Gastrocnemius medialis (tissue), 4 donors: ENCODE data around the gene HMX2. TPM values are rescaled to one million over a fixed set of nuclear protein-coding genes. Genes with fewer than 3 reads are reported as not detected.
A peak's percentile ranks its signal among the peaks of the same experiment; 100 is the strongest.

Experiments
- ATAC-seq, 2 donors: fragments of 150-250 bp; one replicate each; pipeline ENCODE4 v1.9.1; 2016
- DNase-seq, 2 donors: peaks; one replicate each; pipeline ENCODE4 v3.0.0-alpha.2; 2019
- H3K27ac ChIP-seq, 4 donors: fragments of 200-600 bp; sonication (generic); 1 replicate in 1 of 4; 2 replicates in 3 of 4; pipeline ENCODE4 v1.5.1; 2016 to 2018; ENCODE audit warnings: mild to moderate bottlenecking in 2 of 4, moderate library complexity in 1 of 4
- H3K27me3 ChIP-seq, 3 donors: fragments of 200-600 bp; sonication (generic) in 2 of 3; 1 replicate in 1 of 3; 2 replicates in 2 of 3; pipeline versions ENCODE4 v1.5.1 to v1.6.0; 2016 to 2019; ENCODE audit warnings: mild to moderate bottlenecking in 1 of 3, moderate library complexity in 1 of 3
- H3K36me3 ChIP-seq, 2 donors: fragments of 200-600 bp; sonication (generic) in 1 of 2; one replicate each; pipeline ENCODE4 v1.5.1; 2017 to 2018
- H3K4me1 ChIP-seq, 2 donors: fragments of 200-600 bp; sonication (generic) in 1 of 2; one replicate each; pipeline ENCODE4 v1.5.1; 2016 to 2017; ENCODE audit warnings: mild to moderate bottlenecking in 2 of 2
- H3K4me3 ChIP-seq, 4 donors: fragments of 200-600 bp; sonication (generic) in 3 of 4; 1 replicate in 1 of 4; 2 replicates in 3 of 4; pipeline ENCODE4 v1.5.1; 2016 to 2019; ENCODE audit warnings: mild to moderate bottlenecking in 2 of 4
- H3K9me3 ChIP-seq, 3 donors: fragments of 200-600 bp; sonication (generic) in 2 of 3; 1 replicate in 1 of 3; 2 replicates in 2 of 3; pipeline ENCODE4 v1.5.1; 2016 to 2019
- POLR2A ChIP-seq, 2 donors: fragments of 450-650 bp; IDR thresholded peaks; one replicate each; pipeline ENCODE4 v1.6.1; 2017; ENCODE audit warnings: antibody characterized with exemption in 2 of 2, mild to moderate bottlenecking in 2 of 2, moderate library complexity in 2 of 2
- in situ Hi-C, 4 donors: fragments of 200-750 bp; cut with MboI; loops; one replicate each; pipeline versions ENCODE4 v1.15.0 to v1.8.0; 2017; ENCODE audit warnings: low sequenced_read_pairs in 4 of 4
- intact Hi-C: fragments of 100-400 bp; cut with DNase I; formaldehyde crosslinking; loops from one replicate; pipeline ENCODE4 v1.15.1; 2023; ENCODE audit warnings: low total_unique reads
- total RNA-seq, 4 donors: library from RNA; depleted of rRNA; stranded (reverse); fragments of >200 nt; gene quantifications; one replicate each; pipeline versions ENCODE4 v1.1.0 to v1.2.3, GENCODE V29; 2016
- TF ChIP-seq, protein P1 (sequence below), 5 experiments: fragments of 450-650 bp in 3 of 5; fragments of 200-600 bp in 2 of 5; sonication (generic) in 2 of 5; IDR thresholded peaks in 4 of 5; conservative IDR thresholded peaks in 1 of 5; 1 replicate in 4 of 5; 2 replicates in 1 of 5; pipeline ENCODE4 v1.5.1; 2016 to 2019; ENCODE audit warnings: antibody characterized with exemption in 5 of 5, mild to moderate bottlenecking in 3 of 5, moderate library complexity in 3 of 5

Gene HMX2
- total RNA-seq, 4 donors from 2014 or later, result not detected

GRCh38 chr10:123136806-123137642 lies 10.9 kb upstream of the HMX2 start:
- peaks cover 25 to 26% of the 10 kb centered on the region in 2 donors for H3K4me1 ChIP-seq
- H3K36me3 ChIP-seq, result no peaks in the 10 kb centered on the region
- intact Hi-C loops (no loop called here), in situ Hi-C loops (no loop called here)
- no peaks in the 10 kb centered on the region for H3K9me3 ChIP-seq
- ATAC-seq (no peak), DNase-seq (no peak)
- TF ChIP-seq POLR2A (IDR thresholded peaks at IDR 0.05), result no peak
- TF ChIP-seq, protein P1, sequence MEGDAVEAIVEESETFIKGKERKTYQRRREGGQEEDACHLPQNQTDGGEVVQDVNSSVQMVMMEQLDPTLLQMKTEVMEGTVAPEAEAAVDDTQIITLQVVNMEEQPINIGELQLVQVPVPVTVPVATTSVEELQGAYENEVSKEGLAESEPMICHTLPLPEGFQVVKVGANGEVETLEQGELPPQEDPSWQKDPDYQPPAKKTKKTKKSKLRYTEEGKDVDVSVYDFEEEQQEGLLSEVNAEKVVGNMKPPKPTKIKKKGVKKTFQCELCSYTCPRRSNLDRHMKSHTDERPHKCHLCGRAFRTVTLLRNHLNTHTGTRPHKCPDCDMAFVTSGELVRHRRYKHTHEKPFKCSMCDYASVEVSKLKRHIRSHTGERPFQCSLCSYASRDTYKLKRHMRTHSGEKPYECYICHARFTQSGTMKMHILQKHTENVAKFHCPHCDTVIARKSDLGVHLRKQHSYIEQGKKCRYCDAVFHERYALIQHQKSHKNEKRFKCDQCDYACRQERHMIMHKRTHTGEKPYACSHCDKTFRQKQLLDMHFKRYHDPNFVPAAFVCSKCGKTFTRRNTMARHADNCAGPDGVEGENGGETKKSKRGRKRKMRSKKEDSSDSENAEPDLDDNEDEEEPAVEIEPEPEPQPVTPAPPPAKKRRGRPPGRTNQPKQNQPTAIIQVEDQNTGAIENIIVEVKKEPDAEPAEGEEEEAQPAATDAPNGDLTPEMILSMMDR (IDR thresholded peaks at IDR 0.05 in 4 of 5, conservative IDR thresholded peaks at IDR 0.05 in 1 of 5), result no peak
- peaks cover 97 to 100% (median 98%) of the 10 kb centered on the region in 3 donors for H3K27me3 ChIP-seq
- no peak overlapping the region for H3K27ac ChIP-seq
- peak overlapping the region; percentile 21 to 40 (median 30) for H3K4me3 ChIP-seq

GRCh38 chr10:123139165-123139520 lies 8.8 kb upstream of the HMX2 start:
- intact Hi-C loops, result no loop called here
- in situ Hi-C loops, result no loop called here
- Histone ChIP-seq H3K4me1 (peaks cover 18 to 22% of the 10 kb centered on the region in 2 donors), H3K36me3 (no peaks in the 10 kb centered on the region), H3K27me3 (peaks cover 96 to 100% (median 99%) of the 10 kb centered on the region in 3 donors), H3K9me3 (no peaks in the 10 kb centered on the region), H3K27ac (no peak overlapping the region), H3K4me3 (no peak overlapping the region)
- no peak for ATAC-seq
- no peak for DNase-seq
- no peak for TF ChIP-seq POLR2A (IDR thresholded peaks at IDR 0.05)
- TF ChIP-seq, protein P1 (IDR thresholded peaks at IDR 0.05 in 4 of 5, conservative IDR thresholded peaks at IDR 0.05 in 1 of 5), result no peak

- no peaks in the 10 kb centered on the region for H3K36me3 ChIP-seq
- intact Hi-C loops (no loop called here), in situ Hi-C loops (no loop called here)
- DNase-seq (no peak), ATAC-seq (no peak)
- H3K4me1 ChIP-seq, result peaks cover 18 to 22% of the 10 kb centered on the region in 2 donors
- H3K9me3 ChIP-seq, result no peaks in the 10 kb centered on the region
- no peak for TF ChIP-seq POLR2A (IDR thresholded peaks at IDR 0.05)
- TF ChIP-seq, protein P1 (IDR thresholded peaks at IDR 0.05 in 4 of 5, conservative IDR thresholded peaks at IDR 0.05 in 1 of 5), result no peak
- H3K27me3 ChIP-seq, result peaks cover 96 to 100% (median 99%) of the 10 kb centered on the region in 3 donors
- H3K4me3 ChIP-seq, result no peak overlapping the region
- no peak overlapping the region for H3K27ac ChIP-seq
Measured at GRCh38 chr10:123139521-123140163, 8.3 kb upstream of the HMX2 start.

GRCh38 chr10:123140164-123140982 lies 7.6 kb upstream of the HMX2 start:
- in situ Hi-C loops, result no loop called here

More at GRCh38 chr10:123140164-123140982, 7.6 kb upstream of the HMX2 start:
- Histone ChIP-seq H3K9me3 (no peaks in the 10 kb centered on the region), H3K27ac (no peak overlapping the region), H3K27me3 (peaks cover 96 to 100% (median 99%) of the 10 kb centered on the region in 3 donors), H3K4me3 (no peak overlapping the region), H3K36me3 (no peaks in the 10 kb centered on the region), H3K4me1 (peaks cover 15 to 18% of the 10 kb centered on the region in 2 donors)
- no peak for ATAC-seq
- TF ChIP-seq, protein P1 (IDR thresholded peaks at IDR 0.05 in 4 of 5, conservative IDR thresholded peaks at IDR 0.05 in 1 of 5), result no peak
- TF ChIP-seq POLR2A (IDR thresholded peaks at IDR 0.05), result no peak
- intact Hi-C loops, result no loop called here
- no peak for DNase-seq
